Peyer's patch (tissue), 4 donors: ENCODE measurements around the gene SCYL1. TPM values are rescaled to one million over a fixed set of nuclear protein-coding genes. Genes with fewer than 3 reads are reported as not detected.
A peak's percentile ranks its signal among the peaks of the same experiment; 100 is the strongest.

Experiments used
- DNase-seq, 3 donors: peaks; one replicate each; pipeline ENCODE4 v3.0.0-alpha.2; 2017 to 2019
- H3K27ac ChIP-seq, 4 donors: fragments of 200-600 bp; sonication (generic); one replicate each; pipeline ENCODE4 v1.5.1; 2016 to 2019
- H3K27me3 ChIP-seq, 2 donors: fragments of 200-600 bp; sonication (generic); one replicate each; pipeline ENCODE4 v1.5.1; 2019
- H3K36me3 ChIP-seq, 3 donors: fragments of 200-600 bp; sonication (generic); one replicate each; pipeline ENCODE4 v1.5.1; 2016 to 2019
- H3K4me1 ChIP-seq, 4 donors: fragments of 200-600 bp; sonication (generic); one replicate each; pipeline ENCODE4 v1.5.1; 2016 to 2019
- H3K4me3 ChIP-seq, 4 donors: fragments of 200-600 bp; sonication (generic); 1 replicate in 3 of 4; 2 replicates in 1 of 4; pipeline ENCODE4 v1.5.1; 2016 to 2019; ENCODE audit warnings: mild to moderate bottlenecking in 1 of 4
- H3K9me3 ChIP-seq, 4 donors: fragments of 200-600 bp; sonication (generic); one replicate each; pipeline ENCODE4 v1.5.1; 2016 to 2019; ENCODE audit warnings: mild to moderate bottlenecking in 1 of 4
- POLR2A ChIP-seq, 2 donors: fragments of 450-650 bp; IDR thresholded peaks; one replicate each; pipeline ENCODE4 v1.5.1; 2017; ENCODE audit warnings: antibody characterized with exemption in 2 of 2, mild to moderate bottlenecking in 2 of 2, moderate library complexity in 2 of 2
- total RNA-seq, 4 donors: library from RNA; depleted of rRNA; stranded (reverse); fragments of >200 nt; gene quantifications; one replicate each; pipeline ENCODE4 v1.1.0, GENCODE V29; 2016
- TF ChIP-seq, protein P1 (sequence below), 6 experiments: fragments of 450-650 bp in 4 of 6; fragments of 200-600 bp in 2 of 6; sonication (generic) in 1 of 6; IDR thresholded peaks; one replicate each; pipeline ENCODE4 v1.5.1; 2017 to 2019; ENCODE audit warnings: antibody characterized with exemption in 6 of 6, mild to moderate bottlenecking in 3 of 6, moderate library complexity in 1 of 6

Gene SCYL1
- total RNA-seq, 4 donors from 2014 or later: 73.4 to 88.1 (median 79.0) TPM

DNA sequence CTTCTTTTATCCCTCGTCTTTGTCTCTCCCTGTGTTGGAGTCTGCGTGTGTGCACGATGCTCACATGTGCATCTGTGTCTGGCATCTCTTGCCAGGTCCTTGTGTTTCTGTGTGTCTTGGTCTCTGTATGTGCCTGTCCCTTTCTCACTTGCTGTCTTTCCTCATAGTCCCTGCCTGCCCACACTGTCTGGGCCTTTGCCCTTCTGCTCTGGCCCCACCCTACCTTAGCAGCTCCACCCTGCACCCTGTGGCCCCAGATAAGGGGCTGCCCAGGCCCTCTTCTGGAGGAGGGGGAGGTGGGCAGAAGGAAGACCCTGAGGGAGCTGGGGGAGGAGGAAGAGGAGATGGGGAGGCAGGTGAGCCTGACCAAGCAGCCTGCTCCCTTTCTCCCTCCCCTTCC is 53.8 kb downstream of the SCYL1 start:
- Histone ChIP-seq H3K4me1 (peaks cover 6 to 55% (median 21%) of the 10 kb centered on the region in 4 donors), H3K4me3 (no peak overlapping the region), H3K27me3 (no peaks in the 10 kb centered on the region), H3K9me3 (no peaks in the 10 kb centered on the region), H3K36me3 (peaks cover 0 to 30% (median 0%) of the 10 kb centered on the region in 3 donors), H3K27ac (peak overlapping the region in 2 of 4 donors; percentile 90 to 95)
- DNase-seq: no peak
- TF ChIP-seq POLR2A (IDR thresholded peaks at IDR 0.05): no peak
- TF ChIP-seq, protein P1, sequence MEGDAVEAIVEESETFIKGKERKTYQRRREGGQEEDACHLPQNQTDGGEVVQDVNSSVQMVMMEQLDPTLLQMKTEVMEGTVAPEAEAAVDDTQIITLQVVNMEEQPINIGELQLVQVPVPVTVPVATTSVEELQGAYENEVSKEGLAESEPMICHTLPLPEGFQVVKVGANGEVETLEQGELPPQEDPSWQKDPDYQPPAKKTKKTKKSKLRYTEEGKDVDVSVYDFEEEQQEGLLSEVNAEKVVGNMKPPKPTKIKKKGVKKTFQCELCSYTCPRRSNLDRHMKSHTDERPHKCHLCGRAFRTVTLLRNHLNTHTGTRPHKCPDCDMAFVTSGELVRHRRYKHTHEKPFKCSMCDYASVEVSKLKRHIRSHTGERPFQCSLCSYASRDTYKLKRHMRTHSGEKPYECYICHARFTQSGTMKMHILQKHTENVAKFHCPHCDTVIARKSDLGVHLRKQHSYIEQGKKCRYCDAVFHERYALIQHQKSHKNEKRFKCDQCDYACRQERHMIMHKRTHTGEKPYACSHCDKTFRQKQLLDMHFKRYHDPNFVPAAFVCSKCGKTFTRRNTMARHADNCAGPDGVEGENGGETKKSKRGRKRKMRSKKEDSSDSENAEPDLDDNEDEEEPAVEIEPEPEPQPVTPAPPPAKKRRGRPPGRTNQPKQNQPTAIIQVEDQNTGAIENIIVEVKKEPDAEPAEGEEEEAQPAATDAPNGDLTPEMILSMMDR (IDR thresholded peaks at IDR 0.05): no peak

DNA sequence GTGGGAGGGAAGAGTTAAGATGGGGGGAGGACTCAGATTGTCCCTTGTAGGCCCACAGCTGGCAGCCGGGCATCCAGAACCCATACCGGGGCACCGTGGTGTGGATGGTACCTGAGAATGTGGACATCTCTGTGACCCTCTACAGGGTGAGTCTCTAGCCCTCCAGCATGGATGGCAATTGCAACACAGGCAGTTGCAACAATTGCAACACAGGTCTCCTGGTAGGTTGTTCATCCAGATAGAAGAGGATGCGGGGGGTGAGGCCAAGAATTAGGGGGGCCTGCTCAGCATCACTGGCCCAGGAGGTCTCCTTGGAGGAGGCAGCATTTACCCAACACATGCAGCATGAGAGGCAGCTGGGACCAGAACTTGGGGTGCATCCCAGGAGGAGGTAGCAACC is 54.4 kb downstream of the SCYL1 start:
- Histone ChIP-seq H3K9me3 (no peaks in the 10 kb centered on the region), H3K4me1 (peaks cover 6 to 52% (median 18%) of the 10 kb centered on the region in 4 donors)
- DNase-seq: no peak

DNA sequence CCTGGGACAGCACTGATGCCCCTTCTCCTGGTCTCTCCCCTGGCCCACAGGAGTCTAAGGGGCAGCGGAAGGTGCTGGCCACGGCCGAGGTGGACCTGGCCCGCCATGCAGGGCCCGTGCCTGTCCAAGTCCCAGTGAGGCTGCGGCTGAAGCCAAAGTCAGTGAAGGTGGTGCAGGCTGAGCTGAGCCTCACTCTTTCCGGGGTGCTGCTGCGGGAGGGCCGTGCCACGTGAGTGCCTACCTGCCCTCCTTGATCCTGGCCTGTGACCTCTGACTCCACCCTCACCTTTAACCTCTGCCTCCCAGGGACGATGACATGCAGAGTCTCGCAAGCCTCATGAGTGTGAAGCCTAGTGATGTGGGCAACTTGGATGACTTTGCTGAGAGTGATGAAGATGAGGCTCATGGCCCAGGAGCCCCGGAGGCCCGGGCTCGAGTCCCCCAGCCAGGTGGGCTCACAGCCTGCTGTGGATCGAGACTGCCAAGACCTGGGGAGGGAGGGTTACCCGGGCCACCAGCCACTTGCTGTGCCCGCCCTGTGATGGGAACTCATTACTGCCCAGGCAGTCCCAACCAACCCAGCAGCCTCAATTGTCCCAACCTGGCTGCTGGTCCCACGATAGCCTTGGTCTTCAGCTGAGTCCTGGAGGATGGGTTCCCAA is 55.3 kb downstream of the SCYL1 start:
- no peak for DNase-seq
- H3K27ac ChIP-seq: peak overlapping the region in 1 of 4 donors; percentile 12
- no peaks in the 10 kb centered on the region for H3K27me3 ChIP-seq
- H3K36me3 ChIP-seq: peaks cover 0 to 33% (median 0%) of the 10 kb centered on the region in 3 donors
- H3K9me3 ChIP-seq: no peaks in the 10 kb centered on the region
- TF ChIP-seq, protein P1 (IDR thresholded peaks at IDR 0.05): no peak
- no peak for TF ChIP-seq POLR2A (IDR thresholded peaks at IDR 0.05)
- peaks cover 6 to 44% (median 15%) of the 10 kb centered on the region in 4 donors for H3K4me1 ChIP-seq
- no peak overlapping the region for H3K4me3 ChIP-seq

More for the DNA sequence above, 54.4 kb downstream of the SCYL1 start:
- Histone ChIP-seq H3K4me3 (no peak overlapping the region), H3K27me3 (no peaks in the 10 kb centered on the region), H3K27ac (peak overlapping the region in 1 of 4 donors; percentile 95), H3K36me3 (peaks cover 0 to 30% (median 0%) of the 10 kb centered on the region in 3 donors)
- TF ChIP-seq, protein P1 (IDR thresholded peaks at IDR 0.05): no peak
- TF ChIP-seq POLR2A (IDR thresholded peaks at IDR 0.05): no peak

DNA sequence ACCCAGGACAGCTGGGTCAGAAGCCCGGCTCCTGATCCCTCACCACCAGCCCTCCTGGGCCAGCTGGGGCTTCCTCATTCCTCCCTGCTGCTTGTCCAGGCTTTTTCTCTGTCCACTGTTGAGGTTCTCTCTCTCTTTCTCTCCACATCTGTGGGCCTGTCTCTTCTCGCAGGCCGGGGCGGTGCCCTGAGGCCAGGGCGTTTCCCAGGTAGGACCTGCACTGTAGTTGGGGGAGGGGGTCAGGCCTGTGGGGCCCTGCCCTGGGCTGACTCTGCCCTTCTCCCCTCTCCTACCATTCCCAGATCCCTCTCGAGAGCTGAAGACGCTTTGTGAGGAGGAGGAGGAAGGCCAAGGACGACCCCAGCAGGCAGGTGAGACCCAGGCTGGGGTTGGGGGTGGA is 55.9 kb downstream of the SCYL1 start:
- Histone ChIP-seq H3K4me1 (peaks cover 6 to 39% (median 14%) of the 10 kb centered on the region in 4 donors), H3K27ac (peak overlapping the region in 1 of 4 donors; percentile 12), H3K27me3 (no peaks in the 10 kb centered on the region), H3K36me3 (peaks cover 0 to 37% (median 0%) of the 10 kb centered on the region in 3 donors), H3K4me3 (no peak overlapping the region), H3K9me3 (no peaks in the 10 kb centered on the region)
- TF ChIP-seq POLR2A (IDR thresholded peaks at IDR 0.05): no peak
- TF ChIP-seq, protein P1 (IDR thresholded peaks at IDR 0.05): no peak
- DNase-seq: no peak

DNA sequence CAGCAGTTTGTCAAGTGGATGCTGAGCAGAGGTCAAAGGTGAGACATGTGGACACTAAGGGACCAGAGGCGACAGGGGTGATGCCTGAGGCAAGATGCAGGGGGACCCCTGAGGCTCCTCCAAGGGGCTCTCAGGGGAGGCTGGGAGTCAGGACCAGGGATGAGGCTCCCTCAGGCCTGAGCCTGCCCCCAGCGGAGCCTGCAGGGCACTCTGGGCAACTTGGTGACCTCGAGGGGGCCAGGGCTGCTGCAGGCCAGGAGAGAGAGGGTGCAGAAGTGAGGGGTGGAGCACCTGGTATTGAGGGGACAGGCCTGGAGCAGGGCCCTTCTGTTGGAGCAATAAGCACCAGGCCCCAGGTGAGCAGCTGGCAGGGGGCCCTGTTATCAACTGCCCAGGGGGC is 57.0 kb downstream of the SCYL1 start:
- Histone ChIP-seq H3K27me3 (no peaks in the 10 kb centered on the region), H3K36me3 (peaks cover 0 to 42% (median 0%) of the 10 kb centered on the region in 3 donors), H3K4me1 (peaks cover 3 to 38% (median 15%) of the 10 kb centered on the region in 4 donors), H3K9me3 (no peaks in the 10 kb centered on the region), H3K4me3 (no peak overlapping the region), H3K27ac (no peak overlapping the region)
- TF ChIP-seq, protein P1 (IDR thresholded peaks at IDR 0.05): no peak
- TF ChIP-seq POLR2A (IDR thresholded peaks at IDR 0.05): no peak
- DNase-seq: no peak
